Measurements from ENCODE around the gene MAGI1. TPM values are rescaled to one million over a fixed set of nuclear protein-coding genes. Genes with fewer than 3 reads are reported as not detected.

Gene MAGI1
- polyA plus RNA-seq, 3 donors: not detected

DNA sequence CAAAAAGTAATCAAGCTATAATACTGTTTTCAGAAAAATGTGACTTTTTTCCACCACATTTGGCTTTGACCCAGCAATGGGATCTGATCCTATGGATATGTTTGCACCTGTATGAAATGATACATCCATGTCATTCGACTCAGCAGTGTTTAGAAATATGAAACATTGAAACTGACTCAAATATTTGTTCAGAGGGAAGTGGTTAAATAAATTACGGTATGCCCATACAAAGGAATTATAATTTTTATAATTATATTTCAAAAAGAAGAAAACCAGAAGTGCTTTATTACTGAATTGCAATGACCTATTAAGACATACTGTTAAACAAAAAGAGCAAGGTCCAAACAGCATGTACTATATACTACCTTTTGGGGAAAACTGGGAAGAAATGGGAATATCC, 546.5 kb downstream of the MAGI1 start:
- no peak for DNase-seq
- no peak overlapping the region for H3K27ac Mint-ChIP-seq
- no peaks in the 10 kb centered on the region for H3K27me3 ChIP-seq (ENCODE audit: control insufficient read depth in 2 of 2, insufficient read depth in 2 of 2, low read length in 2 of 2)
- H3K4me1 ChIP-seq (ENCODE audit: control insufficient read depth in 1 of 2, insufficient read depth in 2 of 2, low read length in 2 of 2): no peaks in the 10 kb centered on the region
- H3K36me3 Mint-ChIP-seq: no peaks in the 10 kb centered on the region
- H3K9me3 Mint-ChIP-seq: peaks cover 1 to 3% (median 2%) of the 10 kb centered on the region in 7 donors
- no peak overlapping the region for H3K4me3 Mint-ChIP-seq
- H3K4me3 ChIP-seq (replicated peaks in 1 of 3; ENCODE audit: low read depth in 2 of 3, low read length in 3 of 3): no peak overlapping the region
- H3K9ac ChIP-seq (ENCODE audit: insufficient read depth, low read length, poor library complexity, severe bottlenecking): no peak overlapping the region
- WGBS (ENCODE audit: insufficient coverage): no CpG with 5 or more reads among the region's 2 CpGs
- peaks cover 0 to 2% (median 2%) of the 10 kb centered on the region in 3 donors for H3K27me3 Mint-ChIP-seq (ENCODE audit: low read depth in 3 of 3)
- H4K20me1 ChIP-seq (ENCODE audit: insufficient read depth, low read length): no peaks in the 10 kb centered on the region
- intact Hi-C loops (cut with micrococcal nuclease): no loop called here
- H3K9me3 ChIP-seq (replicated peaks in 1 of 2; ENCODE audit: control insufficient read depth in 1 of 2, insufficient read depth in 1 of 2, low read length in 2 of 2): no peaks in the 10 kb centered on the region
- H3K27ac ChIP-seq (ENCODE audit: low read depth in 1 of 2, low read length in 2 of 2): no peak overlapping the region
- TF ChIP-seq, protein P1, sequence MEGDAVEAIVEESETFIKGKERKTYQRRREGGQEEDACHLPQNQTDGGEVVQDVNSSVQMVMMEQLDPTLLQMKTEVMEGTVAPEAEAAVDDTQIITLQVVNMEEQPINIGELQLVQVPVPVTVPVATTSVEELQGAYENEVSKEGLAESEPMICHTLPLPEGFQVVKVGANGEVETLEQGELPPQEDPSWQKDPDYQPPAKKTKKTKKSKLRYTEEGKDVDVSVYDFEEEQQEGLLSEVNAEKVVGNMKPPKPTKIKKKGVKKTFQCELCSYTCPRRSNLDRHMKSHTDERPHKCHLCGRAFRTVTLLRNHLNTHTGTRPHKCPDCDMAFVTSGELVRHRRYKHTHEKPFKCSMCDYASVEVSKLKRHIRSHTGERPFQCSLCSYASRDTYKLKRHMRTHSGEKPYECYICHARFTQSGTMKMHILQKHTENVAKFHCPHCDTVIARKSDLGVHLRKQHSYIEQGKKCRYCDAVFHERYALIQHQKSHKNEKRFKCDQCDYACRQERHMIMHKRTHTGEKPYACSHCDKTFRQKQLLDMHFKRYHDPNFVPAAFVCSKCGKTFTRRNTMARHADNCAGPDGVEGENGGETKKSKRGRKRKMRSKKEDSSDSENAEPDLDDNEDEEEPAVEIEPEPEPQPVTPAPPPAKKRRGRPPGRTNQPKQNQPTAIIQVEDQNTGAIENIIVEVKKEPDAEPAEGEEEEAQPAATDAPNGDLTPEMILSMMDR (IDR thresholded peaks at IDR 0.05): no peak
- H3K36me3 ChIP-seq (replicated peaks in 1 of 2; ENCODE audit: control insufficient read depth in 1 of 2, insufficient read depth in 2 of 2, low read length in 2 of 2): no peaks in the 10 kb centered on the region
- H3K79me2 ChIP-seq (ENCODE audit: insufficient read depth, low read length): no peaks in the 10 kb centered on the region
- no peak overlapping the region for H3K4me2 ChIP-seq (replicated peaks; ENCODE audit: extremely low read depth, low read length, poor library complexity, severe bottlenecking)
- no peak overlapping the region for H2AFZ ChIP-seq (ENCODE audit: insufficient read depth, low read depth, low read length, poor library complexity, severe bottlenecking)
- no peaks in the 10 kb centered on the region for H3K4me1 Mint-ChIP-seq

DNA sequence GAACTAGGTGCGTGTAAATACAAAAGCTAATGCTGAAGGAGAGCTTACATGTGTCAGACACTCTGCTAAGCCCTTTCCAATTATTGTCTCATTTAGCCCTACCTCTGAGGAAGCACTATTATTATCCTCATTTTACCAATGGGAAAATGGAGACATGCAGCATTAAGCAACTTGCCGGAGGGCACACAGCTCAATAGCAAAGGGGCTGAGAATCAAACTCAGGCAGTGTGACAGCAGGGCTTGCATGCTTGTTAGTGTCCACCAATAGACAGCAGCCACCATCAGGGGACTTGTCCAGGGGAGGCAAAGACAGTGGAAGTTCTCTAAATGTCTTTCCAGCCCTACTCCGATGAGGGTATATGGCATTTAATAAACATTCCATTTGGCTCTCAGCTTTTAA, 548.6 kb downstream of the MAGI1 start:
- Histone ChIP-seq H3K27me3 (ENCODE audit: control insufficient read depth in 2 of 2, insufficient read depth in 2 of 2, low read length in 2 of 2) (no peaks in the 10 kb centered on the region), H3K27ac (ENCODE audit: low read depth in 1 of 2, low read length in 2 of 2) (no peak overlapping the region), H3K4me1 (ENCODE audit: control insufficient read depth in 1 of 2, insufficient read depth in 2 of 2, low read length in 2 of 2) (no peaks in the 10 kb centered on the region), H3K9ac (ENCODE audit: insufficient read depth, low read length, poor library complexity, severe bottlenecking) (no peak overlapping the region), H3K4me2 (replicated peaks; ENCODE audit: extremely low read depth, low read length, poor library complexity, severe bottlenecking) (no peak overlapping the region), H3K79me2 (ENCODE audit: insufficient read depth, low read length) (no peaks in the 10 kb centered on the region), H3K36me3 (replicated peaks in 1 of 2; ENCODE audit: control insufficient read depth in 1 of 2, insufficient read depth in 2 of 2, low read length in 2 of 2) (no peaks in the 10 kb centered on the region), H4K20me1 (ENCODE audit: insufficient read depth, low read length) (no peaks in the 10 kb centered on the region), H3K4me3 (replicated peaks in 1 of 3; ENCODE audit: low read depth in 2 of 3, low read length in 3 of 3) (no peak overlapping the region), H3K9me3 (replicated peaks in 1 of 2; ENCODE audit: control insufficient read depth in 1 of 2, insufficient read depth in 1 of 2, low read length in 2 of 2) (no peaks in the 10 kb centered on the region), H2AFZ (ENCODE audit: insufficient read depth, low read depth, low read length, poor library complexity, severe bottlenecking) (no peak overlapping the region)
- TF ChIP-seq, protein P1 (IDR thresholded peaks at IDR 0.05): no peak
- intact Hi-C loops (cut with micrococcal nuclease): no loop called here
- Mint-ChIP-seq H3K27ac (no peak overlapping the region), H3K4me3 (no peak overlapping the region), H3K9me3 (peaks cover 0 to 3% (median 2%) of the 10 kb centered on the region in 7 donors), H3K27me3 (ENCODE audit: low read depth in 3 of 3) (peaks cover 0 to 2% (median 2%) of the 10 kb centered on the region in 3 donors), H3K4me1 (no peaks in the 10 kb centered on the region), H3K36me3 (no peaks in the 10 kb centered on the region)
- 86% methylated on average over 1 of the region's 3 CpGs for WGBS (ENCODE audit: insufficient coverage)
- no peak for DNase-seq

Data from CD14-positive monocyte (primary cell).